Chondrocyte (in vitro differentiated cells): ENCODE measurements around the gene SMG5. TPM values are rescaled to one million over a fixed set of nuclear protein-coding genes. Genes with fewer than 3 reads are reported as not detected.

Experiments
- DNase-seq: peaks from one replicate; pipeline ENCODE4 v3.0.0; 2021; ENCODE audit warnings: mixed read lengths, low spot score
- H3K27ac Mint-ChIP-seq: one replicate; pipeline ENCODE4 v1.8.0; 2021; ENCODE audit warnings: mild to moderate bottlenecking, moderate library complexity, mixed read lengths; ENCODE audit not compliant: unreplicated experiment
- H3K27me3 Mint-ChIP-seq: 2 replicates; pipeline ENCODE4 v1.8.0; 2021; ENCODE audit warnings: low read depth, mixed read lengths
- H3K36me3 Mint-ChIP-seq: 2 replicates; pipeline ENCODE4 v1.8.0; 2021; ENCODE audit warnings: low read depth, mixed read lengths
- H3K4me1 Mint-ChIP-seq: 2 replicates; pipeline ENCODE4 v1.8.0; 2021; ENCODE audit warnings: low read depth, mild to moderate bottlenecking, mixed read lengths
- H3K4me3 Mint-ChIP-seq: one replicate; pipeline ENCODE4 v1.8.0; 2021; ENCODE audit warnings: mild to moderate bottlenecking, moderate library complexity, mixed read lengths; ENCODE audit not compliant: unreplicated experiment
- H3K9me3 Mint-ChIP-seq: 2 replicates; pipeline ENCODE4 v1.8.0; 2021; ENCODE audit warnings: low read depth, mixed read lengths
- CTCF ChIP-seq: fragments of 200-600 bp; sonication (generic); IDR thresholded peaks from 2 replicates; pipeline ENCODE4 v1.5.0; 2021; ENCODE audit warnings: antibody characterized with exemption, mild to moderate bottlenecking, moderate library complexity
- total RNA-seq: library from RNA; stranded (reverse); gene quantifications from 3 replicates; pipeline ENCODE4 v1.2.1, GENCODE V29; 2021

Gene SMG5
- total RNA-seq, 1 donor from 2014 or later = 73.5 TPM

- no peaks in the 10 kb centered on the region for H3K27me3 Mint-ChIP-seq
- H3K27ac Mint-ChIP-seq = no peak overlapping the region
These were observed 36.3 kb downstream of the SMG5 start for GRCh38 chr1:156246241-156246780.

GRCh38 chr1:156245451-156246232, 37.0 kb downstream of the SMG5 start:
- Mint-ChIP-seq H3K4me1 (peaks cover 13% of the 10 kb centered on the region), H3K27ac (no peak overlapping the region)

More at GRCh38 chr1:156246241-156246780, 36.3 kb downstream of the SMG5 start:
- no peak for TF ChIP-seq CTCF
- Mint-ChIP-seq H3K4me1 (peaks cover 9% of the 10 kb centered on the region), H3K4me3 (no peak overlapping the region), H3K36me3 (peaks cover 6% of the 10 kb centered on the region), H3K9me3 (no peaks in the 10 kb centered on the region)
- DNase-seq = no peak

GRCh38 chr1:156244712-156245111, 37.9 kb downstream of the SMG5 start:
- H3K27me3 Mint-ChIP-seq = no peaks in the 10 kb centered on the region
- no peak for TF ChIP-seq CTCF
- H3K4me1 Mint-ChIP-seq = peaks cover 13% of the 10 kb centered on the region
- H3K9me3 Mint-ChIP-seq = no peaks in the 10 kb centered on the region
- peaks cover 3% of the 10 kb centered on the region for H3K36me3 Mint-ChIP-seq
- no peak overlapping the region for H3K27ac Mint-ChIP-seq
- no peak for DNase-seq
- no peak overlapping the region for H3K4me3 Mint-ChIP-seq

More at GRCh38 chr1:156245451-156246232, 37.0 kb downstream of the SMG5 start:
- Mint-ChIP-seq H3K27me3 (no peaks in the 10 kb centered on the region), H3K9me3 (no peaks in the 10 kb centered on the region), H3K4me3 (no peak overlapping the region), H3K36me3 (peaks cover 5% of the 10 kb centered on the region)
- TF ChIP-seq CTCF = no peak
- DNase-seq = no peak

GRCh38 chr1:156244126-156244525, 38.5 kb downstream of the SMG5 start:
- no peak for DNase-seq
- TF ChIP-seq CTCF = no peak
- no peak overlapping the region for H3K4me3 Mint-ChIP-seq
- H3K27me3 Mint-ChIP-seq = no peaks in the 10 kb centered on the region
- no peaks in the 10 kb centered on the region for H3K9me3 Mint-ChIP-seq
- H3K27ac Mint-ChIP-seq = no peak overlapping the region
- peaks cover 13% of the 10 kb centered on the region for H3K4me1 Mint-ChIP-seq
- H3K36me3 Mint-ChIP-seq = peaks cover 4% of the 10 kb centered on the region

GRCh38 chr1:156242738-156243137, 39.9 kb downstream of the SMG5 start:
- no peaks in the 10 kb centered on the region for H3K9me3 Mint-ChIP-seq
- TF ChIP-seq CTCF = no peak
- peaks cover 4% of the 10 kb centered on the region for H3K36me3 Mint-ChIP-seq
- no peaks in the 10 kb centered on the region for H3K27me3 Mint-ChIP-seq
- DNase-seq = no peak
- no peak overlapping the region for H3K27ac Mint-ChIP-seq
- peaks cover 13% of the 10 kb centered on the region for H3K4me1 Mint-ChIP-seq
- no peak overlapping the region for H3K4me3 Mint-ChIP-seq
